HG03064 (cell line): ENCODE results near the gene P2RY11.

Source experiments
- ATAC-seq: cut with Tn5 transposase; IDR thresholded peaks from one replicate; pipeline ENCODE4 v1.9.1; 2021; ENCODE audit warnings: low read depth; ENCODE audit not compliant: unreplicated experiment

The P2RY11 gene, protein sequence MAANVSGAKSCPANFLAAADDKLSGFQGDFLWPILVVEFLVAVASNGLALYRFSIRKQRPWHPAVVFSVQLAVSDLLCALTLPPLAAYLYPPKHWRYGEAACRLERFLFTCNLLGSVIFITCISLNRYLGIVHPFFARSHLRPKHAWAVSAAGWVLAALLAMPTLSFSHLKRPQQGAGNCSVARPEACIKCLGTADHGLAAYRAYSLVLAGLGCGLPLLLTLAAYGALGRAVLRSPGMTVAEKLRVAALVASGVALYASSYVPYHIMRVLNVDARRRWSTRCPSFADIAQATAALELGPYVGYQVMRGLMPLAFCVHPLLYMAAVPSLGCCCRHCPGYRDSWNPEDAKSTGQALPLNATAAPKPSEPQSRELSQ

DNA sequence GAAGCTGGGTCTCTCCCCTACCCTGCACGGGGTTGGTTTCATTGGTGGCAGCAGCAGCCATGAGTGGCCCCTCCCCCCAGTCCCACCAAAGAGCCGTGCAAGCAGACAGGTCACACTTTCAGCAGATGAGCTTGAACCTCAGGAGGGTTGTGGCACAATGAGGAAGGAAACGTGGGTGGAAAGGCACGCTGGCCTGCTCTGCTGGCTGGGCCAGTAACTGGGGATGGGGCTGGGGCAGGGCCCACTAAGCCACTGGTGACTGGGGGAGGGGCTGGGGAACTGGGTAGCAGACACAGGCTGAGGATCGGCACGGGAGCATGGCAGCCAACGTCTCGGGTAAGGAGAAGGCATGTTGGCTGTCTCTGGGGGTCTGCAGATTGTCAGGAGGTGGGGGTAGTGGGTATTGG, at the start of gene P2RY11:
TSS of gene P2RY11 (plus strand) at position 289 of the 407 bp plus-strand sequence. CDS start at position 318, 29 bp downstream.
- no peak for ATAC-seq

- no peak for ATAC-seq
These were observed 49.7 kb upstream of the P2RY11 start for GRCh38 chr19:10061717-10062310.

- ATAC-seq: no peak
These were observed 43.3 kb upstream of the P2RY11 start for GRCh38 chr19:10068205-10068604.

GRCh38 chr19:10069046-10069445, 42.4 kb upstream of the P2RY11 start:
- ATAC-seq: no peak

DNA sequence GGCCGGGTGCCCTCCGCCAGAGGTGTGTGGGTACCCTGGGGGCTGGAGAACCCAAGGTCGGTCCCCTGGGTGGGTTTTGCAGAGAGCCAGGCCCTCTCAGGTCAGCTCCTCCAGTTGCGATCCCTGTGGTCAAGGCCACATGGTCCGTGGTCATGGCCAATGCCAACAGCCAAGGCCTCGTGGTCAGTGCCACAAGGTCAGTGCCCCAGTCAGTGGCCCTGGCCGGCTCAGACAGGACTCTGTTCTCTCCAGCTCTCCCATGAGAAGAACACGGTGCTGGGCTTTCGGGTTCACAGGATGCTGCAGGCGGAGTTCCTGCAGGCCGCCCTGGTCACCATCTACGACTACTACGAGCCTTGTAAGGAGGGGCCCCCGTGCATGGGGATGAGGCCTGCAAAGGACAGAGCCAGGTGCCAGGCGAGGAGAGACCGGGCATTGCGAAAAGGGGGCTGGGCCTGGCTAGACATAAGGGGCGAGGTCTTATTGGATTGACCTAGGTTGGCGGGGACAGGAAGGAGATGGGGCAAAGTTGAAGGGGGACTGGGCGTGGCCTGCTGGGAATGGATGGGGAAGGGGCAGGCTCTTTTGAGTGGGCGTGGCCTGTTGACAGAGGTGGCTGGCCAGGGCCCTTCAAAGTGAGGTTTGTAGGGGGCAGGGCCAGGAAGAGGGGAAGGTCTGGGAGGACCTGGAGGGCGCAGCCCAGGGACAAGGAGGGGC, 40.6 kb upstream of the P2RY11 start:
- no peak for ATAC-seq

GRCh38 chr19:10074153-10074552, 37.3 kb upstream of the P2RY11 start:
- no peak for ATAC-seq

DNA sequence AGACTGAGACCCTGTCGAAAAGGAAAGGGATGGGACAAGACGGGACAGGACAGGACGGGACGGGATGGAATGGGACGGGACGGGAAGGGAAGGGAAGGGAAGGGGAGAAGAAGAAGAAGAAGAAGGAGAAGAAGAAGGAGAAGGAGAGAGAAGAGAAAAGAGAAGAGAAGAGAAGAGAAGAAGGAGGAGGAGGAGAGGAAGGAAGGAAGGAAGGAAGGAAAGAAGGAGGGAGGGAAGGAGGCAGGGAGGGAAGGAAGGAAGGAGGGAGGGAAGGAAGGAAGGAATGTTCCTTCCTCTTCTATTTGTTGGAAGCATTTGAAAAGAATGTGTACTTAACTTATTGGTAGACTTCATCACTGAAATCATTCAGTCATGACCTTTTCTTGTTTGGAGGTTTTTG, 35.0 kb upstream of the P2RY11 start:
- ATAC-seq: no peak

GRCh38 chr19:10078329-10078728, 33.2 kb upstream of the P2RY11 start:
- ATAC-seq: no peak

- ATAC-seq: no peak
These were observed 32.5 kb upstream of the P2RY11 start for GRCh38 chr19:10079031-10079453.

- no peak for ATAC-seq
These were observed 27.6 kb upstream of the P2RY11 start for GRCh38 chr19:10083911-10084310.

- ATAC-seq: no peak
These were observed 26.7 kb upstream of the P2RY11 start for GRCh38 chr19:10084803-10085202.

DNA sequence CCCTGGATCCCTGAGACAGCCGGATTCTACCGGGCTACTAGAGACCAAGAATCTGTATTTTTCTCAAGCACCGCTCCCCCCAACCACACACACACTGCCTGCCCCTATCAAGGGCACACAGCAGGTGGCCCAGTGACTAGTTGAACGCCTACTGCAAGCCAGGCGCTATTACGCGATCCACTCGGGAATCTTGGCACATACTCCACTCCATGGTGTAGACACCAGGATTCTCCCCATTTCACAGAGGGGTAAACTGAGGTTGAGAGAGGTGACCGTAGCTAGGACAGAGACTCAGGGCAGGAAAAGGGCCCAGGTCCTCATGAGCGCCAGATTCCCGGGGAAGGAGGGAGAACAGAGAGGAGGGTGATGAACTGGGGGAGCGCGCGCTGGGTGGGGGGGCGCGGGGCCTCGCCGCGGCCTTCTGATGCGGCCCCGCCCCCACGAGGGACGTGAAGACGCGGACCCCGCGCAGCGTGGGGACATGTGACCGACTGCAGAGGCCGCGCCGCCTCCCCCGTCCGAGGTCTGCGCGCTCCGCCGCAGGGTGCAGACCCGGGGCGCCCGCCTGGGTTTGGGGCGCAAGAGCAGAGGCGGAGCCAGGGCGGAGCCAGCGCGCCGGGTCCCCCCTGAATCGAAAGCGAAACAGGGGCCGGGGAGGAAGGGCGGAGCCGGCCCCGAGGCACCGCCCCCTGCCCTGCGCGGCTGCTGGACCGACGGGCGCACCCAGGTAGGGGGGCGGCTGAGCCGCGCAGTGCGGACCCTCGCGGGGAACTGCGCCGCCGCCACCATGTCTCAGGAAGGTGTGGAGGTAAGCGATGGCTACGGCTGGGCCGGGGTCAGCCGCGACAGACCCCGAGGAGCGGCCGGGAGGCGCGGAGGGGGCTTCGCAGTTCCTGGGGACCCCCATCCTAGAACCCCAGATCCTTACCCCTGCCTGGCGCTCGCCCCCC, 25.6 kb upstream of the P2RY11 start, which contains the start of gene SHFL:
TSS of gene SHFL (plus strand) at position 677 of the 950 bp plus-strand sequence. CDS start at position 788, 111 bp downstream.
- ATAC-seq: no peak

GRCh38 chr19:10086591-10087192, 24.8 kb upstream of the P2RY11 start:
- ATAC-seq: no peak

GRCh38 chr19:10087296-10088061, 24.0 kb upstream of the P2RY11 start:
- no peak for ATAC-seq

DNA sequence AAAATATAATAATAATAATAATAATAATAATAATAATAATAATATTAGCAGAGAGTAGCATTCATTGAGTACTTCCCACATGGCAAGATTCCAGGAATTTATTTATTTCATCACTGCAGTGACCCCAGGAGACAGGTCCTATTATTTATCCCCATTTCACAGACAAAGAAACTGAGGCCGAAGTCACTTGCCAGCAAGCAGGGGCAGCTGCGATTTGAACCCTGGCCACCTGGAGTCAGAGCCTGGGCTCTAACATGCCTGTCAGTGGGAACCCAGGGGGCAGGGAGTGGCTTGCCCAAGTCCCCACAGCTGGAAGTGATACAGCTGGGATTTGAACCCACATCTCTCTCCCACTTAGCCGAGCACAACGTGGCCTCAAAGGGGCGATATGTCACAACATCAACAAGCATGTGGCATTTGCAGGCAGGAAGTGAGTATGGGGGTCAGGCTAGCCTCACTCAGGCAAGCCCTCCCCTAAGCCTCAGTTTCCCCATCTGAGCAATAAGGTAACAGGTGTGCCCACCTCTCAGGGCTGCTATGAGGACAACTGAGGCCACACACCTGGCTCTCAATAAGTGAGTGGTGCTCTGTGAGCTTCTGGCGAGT, 22.4 kb upstream of the P2RY11 start:
- no peak for ATAC-seq

GRCh38 chr19:10089801-10090375, 21.6 kb upstream of the P2RY11 start:
- no peak for ATAC-seq

GRCh38 chr19:10091370-10091687, 20.2 kb upstream of the P2RY11 start:
- ATAC-seq: no peak

- ATAC-seq: no peak
These were observed 19.4 kb upstream of the P2RY11 start for GRCh38 chr19:10091895-10092641.
